ENCODE measurements around the gene STEAP1B. TPM values are rescaled to one million over a fixed set of nuclear protein-coding genes. Genes with fewer than 3 reads are reported as not detected.

The STEAP1B gene
- total RNA-seq, 2 experiments from 2014 or later = 0.23 TPM; not detected in 1

GRCh38 chr7:22413211-22413610, 86.8 kb downstream of the STEAP1B start:
- H3K36me3 Mint-ChIP-seq (ENCODE audit: low read depth) = no peaks in the 10 kb centered on the region
- H3K9me3 Mint-ChIP-seq (ENCODE audit: low read depth) = no peaks in the 10 kb centered on the region
- POLR2A ChIA-PET = no interaction called here

DNA sequence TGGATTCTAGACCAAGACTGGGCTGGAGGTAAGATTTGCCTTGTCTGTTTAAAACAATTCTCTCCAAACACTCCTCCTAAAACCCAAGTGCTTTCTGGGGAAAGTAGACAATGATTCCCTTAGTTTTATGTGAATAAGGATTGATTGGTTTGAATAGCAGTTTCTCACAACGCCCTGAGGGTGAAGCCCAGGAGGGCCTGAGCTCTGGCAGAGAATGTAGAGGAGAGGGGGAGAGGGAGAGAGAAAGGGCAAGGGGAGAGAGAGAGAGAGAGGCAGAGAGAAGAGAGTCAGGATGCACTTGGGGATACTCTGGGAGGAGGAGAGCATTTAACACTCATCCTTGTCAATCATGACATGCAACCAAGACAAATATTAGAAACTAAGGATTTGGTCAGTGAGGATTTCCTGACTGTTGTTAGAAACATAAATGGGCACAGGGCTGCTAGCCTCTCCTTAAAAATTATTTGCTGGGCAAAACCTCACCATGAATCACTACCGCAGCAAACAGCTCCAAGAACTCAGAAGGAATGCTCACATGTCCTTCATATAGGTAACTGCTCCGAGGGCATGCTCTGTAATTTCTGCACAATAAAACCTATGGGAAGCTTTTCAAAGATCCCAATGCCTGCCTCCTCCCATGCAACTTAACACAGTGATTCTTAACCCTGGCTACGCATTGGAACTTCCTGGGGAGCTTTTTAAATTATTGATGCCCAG, 87.9 kb downstream of the STEAP1B start:
- CTCF ChIA-PET = interaction anchor here (1.4 kb wide), 1 partner anchor 301 kb away, joined by 3 read pairs; no protein-coding TSS in a partner anchor
- Mint-ChIP-seq H3K36me3 (ENCODE audit: low read depth) (no peaks in the 10 kb centered on the region), H3K27me3 (no peaks in the 10 kb centered on the region)

More at GRCh38 chr7:22413211-22413610, 86.8 kb downstream of the STEAP1B start:
- Mint-ChIP-seq H3K27me3 (peaks cover 2% of the 10 kb centered on the region), H3K4me3 (no peak overlapping the region), H3K4me1 (no peaks in the 10 kb centered on the region), H3K27ac (no peak overlapping the region)
- ATAC-seq = no peak
- CTCF ChIA-PET = no interaction called here
- intact Hi-C loops (cut with DNase I, micrococcal nuclease) = no loop called here
- no peak for DNase-seq

DNA sequence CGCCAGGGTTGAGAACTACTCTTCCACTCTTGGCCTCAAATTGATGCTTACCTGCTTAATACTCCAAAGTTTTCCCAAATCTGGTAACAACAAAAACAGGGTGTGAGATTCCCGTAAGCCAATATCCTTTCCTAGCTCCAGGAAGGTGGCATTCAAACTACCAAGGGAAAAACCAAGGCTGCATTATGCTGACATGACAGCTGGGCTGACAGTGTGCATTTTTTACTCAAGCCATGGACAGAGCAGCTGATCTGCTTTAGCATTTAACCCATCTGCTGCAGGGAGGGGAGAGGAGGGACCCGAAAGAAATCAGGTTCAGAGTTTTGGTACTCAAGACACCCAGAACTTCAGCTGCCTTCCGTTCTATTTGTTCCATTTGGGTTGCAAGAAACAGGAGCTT, 93.3 kb downstream of the STEAP1B start:
- Mint-ChIP-seq H3K27me3 (no peaks in the 10 kb centered on the region), H3K4me3 (no peak overlapping the region), H3K27ac (no peak overlapping the region), H3K4me1 (peaks cover 4% of the 10 kb centered on the region), H3K9me3 (ENCODE audit: low read depth) (no peaks in the 10 kb centered on the region), H3K36me3 (ENCODE audit: low read depth) (no peaks in the 10 kb centered on the region)
- DNase-seq (no peak), ATAC-seq (no peak)
- POLR2A ChIA-PET = no interaction called here
- CTCF ChIA-PET = interaction anchor here (0.7 to 1.1 kb wide), 2 partner anchors 12 to 20 kb away, joined by 3 read pairs; no protein-coding TSS in a partner anchor
- intact Hi-C loops (cut with DNase I, micrococcal nuclease) = no loop called here

More for the DNA sequence above, 87.9 kb downstream of the STEAP1B start:
- no peak for DNase-seq
- Mint-ChIP-seq H3K4me3 (no peak overlapping the region), H3K9me3 (ENCODE audit: low read depth) (no peaks in the 10 kb centered on the region), H3K4me1 (no peaks in the 10 kb centered on the region), H3K27ac (no peak overlapping the region)
- POLR2A ChIA-PET = no interaction called here
- no peak for ATAC-seq
- intact Hi-C loops (cut with DNase I, micrococcal nuclease) = no loop called here

DNA sequence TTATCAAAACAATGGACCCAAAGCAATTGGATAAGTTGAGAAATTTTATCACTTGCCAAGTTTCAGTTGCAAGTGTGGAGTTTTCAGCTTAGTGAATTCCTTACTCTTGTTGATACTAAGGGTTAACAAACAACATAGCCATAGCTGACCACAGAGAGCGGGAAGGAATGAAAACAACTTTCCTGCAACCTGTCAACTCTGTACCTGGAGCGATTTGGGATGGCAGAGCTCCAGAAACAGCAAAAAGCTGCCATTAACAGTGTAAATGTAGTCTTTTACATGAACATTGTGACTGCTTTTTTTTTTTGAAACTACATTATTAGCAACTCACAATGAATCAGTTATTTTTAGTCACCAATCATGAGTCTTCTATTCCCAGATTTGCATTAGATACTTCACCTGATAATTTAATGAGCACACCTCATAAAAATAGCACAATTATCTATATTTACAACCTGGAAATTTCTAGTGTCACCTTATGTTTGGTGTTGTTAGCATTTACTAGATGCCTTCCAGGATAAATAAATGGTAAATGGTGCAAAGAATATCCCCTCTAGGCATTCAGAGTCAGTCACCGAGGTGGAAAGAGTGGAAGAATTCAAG, 95.5 kb downstream of the STEAP1B start:
- intact Hi-C loops (cut with DNase I, micrococcal nuclease) = no loop called here
- H3K36me3 Mint-ChIP-seq (ENCODE audit: low read depth) = no peaks in the 10 kb centered on the region
- ATAC-seq (no peak), DNase-seq (no peak)
- no peak overlapping the region for H3K27ac Mint-ChIP-seq
- ChIA-PET POLR2A (no interaction called here), CTCF (interaction anchor here (0.8 kb wide), 1 partner anchor 294 kb away, joined by 3 read pairs; no protein-coding TSS in a partner anchor)
- no peak overlapping the region for H3K4me3 Mint-ChIP-seq
- H3K4me1 Mint-ChIP-seq = peaks cover 4% of the 10 kb centered on the region
- H3K27me3 Mint-ChIP-seq = no peaks in the 10 kb centered on the region
- H3K9me3 Mint-ChIP-seq (ENCODE audit: low read depth) = no peaks in the 10 kb centered on the region

DNA sequence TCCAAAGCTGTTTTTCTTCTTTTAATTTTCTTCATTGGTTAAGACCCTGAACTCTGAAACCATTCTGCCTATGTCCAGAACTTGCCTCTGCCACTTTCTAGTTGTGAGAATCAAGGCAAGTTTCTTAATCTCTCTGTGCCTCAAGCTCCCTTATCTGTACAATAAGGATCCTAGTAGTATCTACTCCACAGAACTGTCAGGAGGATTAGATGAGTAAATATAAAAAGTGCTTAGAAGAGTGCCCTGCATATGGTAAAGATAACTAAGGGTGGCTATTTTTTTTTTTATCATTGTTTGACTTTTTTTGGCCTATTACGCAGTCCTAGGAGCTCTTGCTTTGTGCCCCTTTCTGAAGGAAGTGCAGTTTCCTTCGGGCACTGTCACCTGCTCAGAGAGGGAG, 96.6 kb downstream of the STEAP1B start:
- CTCF ChIA-PET = interaction anchor here (0.5 to 0.8 kb wide), 2 partner anchors 234 to 293 kb away, joined by 3 read pairs; no protein-coding TSS in a partner anchor
- Mint-ChIP-seq H3K4me3 (no peak overlapping the region), H3K27me3 (no peaks in the 10 kb centered on the region), H3K27ac (no peak overlapping the region), H3K9me3 (ENCODE audit: low read depth) (no peaks in the 10 kb centered on the region), H3K36me3 (ENCODE audit: low read depth) (no peaks in the 10 kb centered on the region), H3K4me1 (peaks cover 4% of the 10 kb centered on the region)
- POLR2A ChIA-PET = no interaction called here
- intact Hi-C loops (cut with DNase I, micrococcal nuclease) = no loop called here
- DNase-seq (no peak), ATAC-seq (no peak)

GRCh38 chr7:22402250-22402649, 97.7 kb downstream of the STEAP1B start:
- no peak for ATAC-seq
- Mint-ChIP-seq H3K9me3 (ENCODE audit: low read depth) (no peaks in the 10 kb centered on the region), H3K4me1 (peaks cover 4% of the 10 kb centered on the region), H3K27me3 (no peaks in the 10 kb centered on the region), H3K36me3 (ENCODE audit: low read depth) (no peaks in the 10 kb centered on the region), H3K4me3 (no peak overlapping the region), H3K27ac (no peak overlapping the region)
- DNase-seq = no peak
- ChIA-PET POLR2A (no interaction called here), CTCF (interaction anchor here (1.0 to 1.4 kb wide), 2 partner anchors 22 to 78 kb away, joined by 3 to 4 read pairs; no protein-coding TSS in a partner anchor)
- intact Hi-C loops (cut with DNase I, micrococcal nuclease) = no loop called here

- H3K36me3 Mint-ChIP-seq (ENCODE audit: low read depth) = no peaks in the 10 kb centered on the region
Measured at GRCh38 chr7:22400936-22401553, 98.9 kb downstream of the STEAP1B start.

DNA sequence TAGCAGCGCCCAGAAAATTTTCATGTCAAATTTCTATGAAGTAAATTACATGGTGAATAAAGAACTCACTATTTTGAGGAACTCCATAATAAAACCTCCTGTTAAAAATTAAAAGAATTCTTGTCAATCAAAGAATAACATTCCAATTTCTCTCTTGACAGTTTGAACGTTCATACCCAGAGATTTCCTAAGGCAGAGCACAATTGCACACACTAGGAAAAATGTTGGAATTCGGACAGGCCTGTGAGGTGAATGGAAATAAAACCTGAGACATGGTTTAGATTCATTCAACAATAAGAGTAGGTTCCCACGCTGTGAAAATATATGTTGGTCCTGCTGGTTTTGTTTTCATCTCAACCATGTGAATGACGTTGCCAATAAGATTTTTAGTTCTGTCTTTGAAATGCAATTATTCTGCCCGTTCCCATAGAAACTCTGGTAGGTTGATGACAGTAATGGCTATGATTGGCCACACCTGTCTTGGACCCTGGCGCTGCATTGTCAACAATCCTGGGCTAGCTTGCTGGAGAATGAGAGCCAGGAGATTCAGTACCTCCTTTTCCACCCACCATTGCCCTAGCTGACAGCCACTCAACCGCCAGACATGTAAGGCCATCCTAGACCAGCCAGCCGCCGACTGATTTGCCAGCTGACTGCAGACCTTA, 99.7 kb downstream of the STEAP1B start:
- intact Hi-C loops (cut with DNase I, micrococcal nuclease) = no loop called here
- Mint-ChIP-seq H3K4me1 (peaks cover 4% of the 10 kb centered on the region), H3K36me3 (ENCODE audit: low read depth) (no peaks in the 10 kb centered on the region), H3K27me3 (no peaks in the 10 kb centered on the region), H3K27ac (no peak overlapping the region), H3K4me3 (no peak overlapping the region), H3K9me3 (ENCODE audit: low read depth) (no peaks in the 10 kb centered on the region)
- DNase-seq (no peak), ATAC-seq (no peak)
- POLR2A ChIA-PET = no interaction called here
- CTCF ChIA-PET = interaction anchor here (0.9 to 2.1 kb wide), 4 partner anchors 10 to 52 kb away, joined by 3 to 8 read pairs (median 4); no protein-coding TSS in a partner anchor

More at GRCh38 chr7:22400936-22401553, 98.9 kb downstream of the STEAP1B start:
- H3K9me3 Mint-ChIP-seq (ENCODE audit: low read depth) = no peaks in the 10 kb centered on the region
- ATAC-seq (no peak), DNase-seq (no peak)
- H3K27me3 Mint-ChIP-seq = no peaks in the 10 kb centered on the region
- ChIA-PET POLR2A (no interaction called here), CTCF (interaction anchor here (0.5 to 2.1 kb wide), 6 partner anchors 11 to 884 kb away, joined by 3 to 8 read pairs (median 4); no protein-coding TSS in a partner anchor)
- intact Hi-C loops (cut with DNase I, micrococcal nuclease) = no loop called here
- no peak overlapping the region for H3K4me3 Mint-ChIP-seq
- peaks cover 4% of the 10 kb centered on the region for H3K4me1 Mint-ChIP-seq
- no peak overlapping the region for H3K27ac Mint-ChIP-seq

DNA sequence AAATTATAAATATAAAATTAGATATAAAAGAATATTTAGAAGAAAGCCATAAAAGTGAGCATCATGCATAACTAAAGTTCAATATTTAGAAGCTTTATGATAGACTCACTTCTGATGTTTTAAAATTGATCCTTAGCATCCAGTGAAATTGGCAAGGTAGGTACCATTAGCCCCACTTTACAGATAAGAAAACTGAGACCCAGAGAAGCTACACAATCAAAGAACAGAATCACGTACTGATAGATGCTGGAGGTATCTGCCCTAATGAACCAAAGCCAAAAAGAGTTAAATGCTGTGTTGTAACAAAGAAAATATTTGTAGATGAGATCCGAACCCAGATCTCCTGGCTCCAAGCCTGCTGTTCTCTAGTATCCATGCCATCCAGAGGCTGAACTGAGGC, 100.4 kb downstream of the STEAP1B start:
- ATAC-seq = no peak
- intact Hi-C loops (cut with DNase I, micrococcal nuclease) = no loop called here
- POLR2A ChIA-PET = interaction anchor here (1.1 kb wide), 1 partner anchor 10 kb away, joined by 4 read pairs; no protein-coding TSS in a partner anchor
- H3K36me3 Mint-ChIP-seq (ENCODE audit: low read depth) = no peaks in the 10 kb centered on the region
- H3K4me1 Mint-ChIP-seq = peaks cover 4% of the 10 kb centered on the region
- H3K9me3 Mint-ChIP-seq (ENCODE audit: low read depth) = no peaks in the 10 kb centered on the region
- CTCF ChIA-PET = interaction anchor here (0.6 to 2.1 kb wide), 3 partner anchors 9 to 590 kb away, joined by 3 to 8 read pairs (median 3); no protein-coding TSS in a partner anchor
- no peaks in the 10 kb centered on the region for H3K27me3 Mint-ChIP-seq
- no peak overlapping the region for H3K4me3 Mint-ChIP-seq
- DNase-seq = no peak
- H3K27ac Mint-ChIP-seq = no peak overlapping the region

GRCh38 chr7:22399091-22399490, 100.9 kb downstream of the STEAP1B start:
- Mint-ChIP-seq H3K36me3 (ENCODE audit: low read depth) (no peaks in the 10 kb centered on the region), H3K4me1 (peaks cover 4% of the 10 kb centered on the region), H3K9me3 (ENCODE audit: low read depth) (no peaks in the 10 kb centered on the region), H3K27ac (no peak overlapping the region), H3K4me3 (no peak overlapping the region), H3K27me3 (no peaks in the 10 kb centered on the region)
- CTCF ChIA-PET = interaction anchor here (0.6 to 0.8 kb wide), 2 partner anchors 9 to 589 kb away, joined by 3 read pairs; no protein-coding TSS in a partner anchor
- POLR2A ChIA-PET = interaction anchor here (1.1 kb wide), 1 partner anchor 9 kb away, joined by 4 read pairs; no protein-coding TSS in a partner anchor
- DNase-seq = no peak
- intact Hi-C loops (cut with DNase I, micrococcal nuclease) = no loop called here
- no peak for ATAC-seq

- no peaks in the 10 kb centered on the region for H3K27me3 Mint-ChIP-seq
Measured at GRCh38 chr7:22397981-22398380, 102.0 kb downstream of the STEAP1B start.

More at GRCh38 chr7:22397981-22398380, 102.0 kb downstream of the STEAP1B start:
- no peak for ATAC-seq
- ChIA-PET CTCF (no interaction called here), POLR2A (no interaction called here)
- no peak for DNase-seq
- H3K9me3 Mint-ChIP-seq (ENCODE audit: low read depth) = no peaks in the 10 kb centered on the region
- no peak overlapping the region for H3K4me3 Mint-ChIP-seq
- H3K36me3 Mint-ChIP-seq (ENCODE audit: low read depth) = no peaks in the 10 kb centered on the region
- intact Hi-C loops (cut with DNase I, micrococcal nuclease) = no loop called here
- peaks cover 4% of the 10 kb centered on the region for H3K4me1 Mint-ChIP-seq
- H3K27ac Mint-ChIP-seq = no peak overlapping the region

Data from activated CD4-positive, alpha-beta T cell treated with anti-CD3 and anti-CD28 coated beads for 36 hours (primary cell).